Liver (tissue), 9 donors: ENCODE data around the gene SMG6. TPM values are rescaled to one million over a fixed set of nuclear protein-coding genes. Genes with fewer than 3 reads are reported as not detected.

Source experiments
- DNase-seq: peaks from one replicate; pipeline ENCODE4 v3.0.0-alpha.2; 2017; ENCODE audit warnings: low spot score
- H3K27ac ChIP-seq, 2 donors: one replicate each; pipeline ENCODE4 v1.7.0; 2013; ENCODE audit warnings: inconsistent platforms in 2 of 2, low read length in 2 of 2, control low read depth in 1 of 2, low read depth in 1 of 2, mild to moderate bottlenecking in 1 of 2
- H3K27me3 ChIP-seq, 4 donors: one replicate each; pipeline versions ENCODE4 v1.6.1 to v1.7.0; 2013; ENCODE audit warnings: low read length in 3 of 4, inconsistent platforms in 1 of 4, mild to moderate bottlenecking in 1 of 4, moderate library complexity in 1 of 4; ENCODE audit not compliant: control insufficient read depth in 4 of 4, insufficient read depth in 4 of 4
- H3K36me3 ChIP-seq, 4 donors: one replicate each; pipeline versions ENCODE4 v1.6.1 to v1.7.0; 2013; ENCODE audit warnings: low read length in 3 of 4, mild to moderate bottlenecking in 3 of 4, low read depth in 1 of 4, moderate library complexity in 1 of 4; ENCODE audit not compliant: control insufficient read depth in 4 of 4, insufficient read depth in 3 of 4
- H3K4me1 ChIP-seq, 4 donors: one replicate each; pipeline versions ENCODE4 v1.6.1 to v1.7.0; 2013; ENCODE audit warnings: low read length in 3 of 4, mild to moderate bottlenecking in 3 of 4, moderate library complexity in 1 of 4; ENCODE audit not compliant: control insufficient read depth in 4 of 4, insufficient read depth in 4 of 4
- H3K4me3 ChIP-seq, 3 donors: one replicate each; pipeline versions ENCODE4 v1.6.1 to v1.7.0; 2013; ENCODE audit warnings: low read length in 3 of 3, control low read depth in 1 of 3, low read depth in 1 of 3, mild to moderate bottlenecking in 1 of 3
- H3K9ac ChIP-seq, 2 donors: one replicate each; pipeline ENCODE4 v1.7.0; 2013; ENCODE audit warnings: low read length in 2 of 2, mild to moderate bottlenecking in 2 of 2, moderate library complexity in 2 of 2, control low read depth in 1 of 2, low read depth in 1 of 2
- H3K9me3 ChIP-seq, 4 donors: one replicate each; pipeline versions ENCODE4 v1.6.1 to v1.7.0; 2013; ENCODE audit warnings: low read length in 3 of 4; ENCODE audit not compliant: control insufficient read depth in 4 of 4
- CTCF ChIP-seq: fragments of 150-350 bp; IDR thresholded peaks from 2 replicates; pipeline ENCODE4 v1.5.1; 2017; ENCODE audit warnings: improper control_type of control experiment, low read depth, low read length; ENCODE audit not compliant: missing input control
- EGR1 ChIP-seq, 2 donors: IDR thresholded peaks; 2 replicates each; pipeline ENCODE4 v1.6.1; 2016 to 2018; ENCODE audit warnings: antibody characterized with exemption in 2 of 2, low read depth in 2 of 2
- GABPA ChIP-seq, 2 donors: IDR thresholded peaks in 1 of 2; conservative IDR thresholded peaks in 1 of 2; 2 replicates each; pipeline ENCODE4 v1.6.1; 2016; ENCODE audit warnings: antibody characterized with exemption in 2 of 2, mild to moderate bottlenecking in 1 of 2, moderate library complexity in 1 of 2
- HNF4G ChIP-seq: IDR thresholded peaks from 2 replicates; pipeline ENCODE4 v1.6.1; 2016; ENCODE audit warnings: antibody characterized with exemption
- JUND ChIP-seq, 2 donors: IDR thresholded peaks; 2 replicates each; pipeline ENCODE4 v1.6.1; 2016; ENCODE audit warnings: antibody characterized with exemption in 2 of 2
- NR2F2 ChIP-seq: IDR thresholded peaks from 2 replicates; pipeline ENCODE4 v1.6.1; 2016; ENCODE audit warnings: antibody characterized with exemption
- RAD21 ChIP-seq, 2 donors: IDR thresholded peaks; 2 replicates each; pipeline ENCODE4 v1.6.1; 2016; ENCODE audit warnings: antibody characterized with exemption in 2 of 2, mild to moderate bottlenecking in 2 of 2
- RXRA ChIP-seq, 2 donors: IDR thresholded peaks; 2 replicates each; pipeline ENCODE4 v1.6.1; 2017 to 2018; ENCODE audit warnings: antibody characterized with exemption in 2 of 2, mild to moderate bottlenecking in 1 of 2
- SP1 ChIP-seq: IDR thresholded peaks from 2 replicates; pipeline ENCODE4 v1.6.1; 2018; ENCODE audit warnings: antibody characterized with exemption, mild to moderate bottlenecking
- TAF1 ChIP-seq: conservative IDR thresholded peaks from 2 replicates; pipeline ENCODE4 v1.6.1; 2016; ENCODE audit warnings: antibody characterized with exemption, mild to moderate bottlenecking
- ZBTB33 ChIP-seq: IDR thresholded peaks from 2 replicates; pipeline ENCODE4 v1.6.1; 2016; ENCODE audit warnings: antibody characterized with exemption
- WGBS: extraction: QIAGEN DNeasy Blood & Tissue Kit; methylation state at CpG from one replicate; pipeline ENCODE4 v1.1.7; 2013; 5-methylcytosine and 5-hydroxymethylcytosine counted together
- polyA plus RNA-seq, 2 donors: library from polyadenylated mRNA; stranded (reverse) in 1 of 2; unstranded in 1 of 2; fragments of 200-250 nt in 1 of 2; fragments of >200 nt in 1 of 2; fragmentation: Nextera tagmentation in 1 of 2; extraction: Ambion mirVana in 1 of 2; gene quantifications; one replicate each; pipeline versions ENCODE4 v1.2.1 to v1.2.3, GENCODE V29; 2013 to 2015
- total RNA-seq, 2 donors: library from RNA; depleted of rRNA; stranded (reverse); fragments of >200 nt; gene quantifications; one replicate each; pipeline ENCODE4 v1.2.3, GENCODE V29; 2014
- donor health status: healthy.
- donor health status: healthy.
- donor health status: healthy.
- donor health status: healthy.
- donor health status: healthy.

The SMG6 gene
- total and polyA plus RNA-seq, 4 donors: 4.9 to 12.0 (median 8.2) TPM

GRCh38 chr17:2107050-2107449 lies 196.5 kb downstream of the SMG6 start:
- H3K9me3 ChIP-seq: no peaks in the 10 kb centered on the region
- 79% methylated on average over 2 of the region's 2 CpGs for WGBS
- no peak for TF ChIP-seq HNF4G
- TF ChIP-seq SP1: no peak
- TF ChIP-seq EGR1 (IDR thresholded peaks at IDR 0.05; ENCODE audit: low read depth in 2 of 2): no peak
- peak in 1 of 2 donors; percentile 40 for TF ChIP-seq RXRA (IDR thresholded peaks at IDR 0.05)
- no peak for TF ChIP-seq RAD21 (IDR thresholded peaks at IDR 0.05)
- peak; percentile 91 for TF ChIP-seq NR2F2
- H3K27ac ChIP-seq: no peak overlapping the region
- no peaks in the 10 kb centered on the region for H3K36me3 ChIP-seq
- no peak overlapping the region for H3K4me3 ChIP-seq
- H3K27me3 ChIP-seq: no peaks in the 10 kb centered on the region
- DNase-seq: no peak
- peaks cover 0 to 4% (median 0%) of the 10 kb centered on the region in 4 donors for H3K4me1 ChIP-seq
- no peak overlapping the region for H3K9ac ChIP-seq

GRCh38 chr17:2106308-2106955 lies 197.2 kb downstream of the SMG6 start:
- TF ChIP-seq NR2F2: peak; percentile 85
- peak in 1 of 2 donors; percentile 13 for TF ChIP-seq RXRA (IDR thresholded peaks at IDR 0.05)
- no peak for TF ChIP-seq CTCF
- 71% methylated on average over 11 of the region's 11 CpGs for WGBS
- H3K9ac ChIP-seq: no peak overlapping the region
- no peak for DNase-seq
- no peaks in the 10 kb centered on the region for H3K9me3 ChIP-seq
- peaks cover 0 to 4% (median 0%) of the 10 kb centered on the region in 4 donors for H3K4me1 ChIP-seq
- no peak overlapping the region for H3K27ac ChIP-seq
- H3K27me3 ChIP-seq: no peaks in the 10 kb centered on the region
- no peak overlapping the region for H3K4me3 ChIP-seq
- no peaks in the 10 kb centered on the region for H3K36me3 ChIP-seq

DNA sequence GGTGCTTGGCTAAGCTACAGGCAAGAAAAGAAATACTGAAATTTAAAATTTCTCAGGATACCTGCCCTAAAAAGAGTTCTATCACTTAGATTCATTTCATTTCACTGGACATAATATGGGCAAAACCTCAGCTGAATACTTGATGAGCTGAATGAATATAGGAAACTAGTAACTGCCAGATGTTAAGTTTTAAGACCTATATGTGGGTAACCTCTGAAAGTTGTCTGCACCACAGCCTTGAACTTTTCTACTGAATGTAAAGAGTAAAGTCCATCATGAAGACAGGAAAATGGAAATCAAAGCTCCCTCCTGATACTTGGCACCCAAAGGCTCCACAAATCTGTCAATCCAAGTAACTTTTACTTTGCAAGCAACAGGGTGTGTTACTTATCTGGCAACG lies 197.9 kb downstream of the SMG6 start:
- no peaks in the 10 kb centered on the region for H3K27me3 ChIP-seq
- peaks cover 0 to 4% (median 0%) of the 10 kb centered on the region in 4 donors for H3K4me1 ChIP-seq
- TF ChIP-seq TAF1 (no peak), JUND (IDR thresholded peaks at IDR 0.05) (no peak), EGR1 (IDR thresholded peaks at IDR 0.05; ENCODE audit: low read depth in 2 of 2) (no peak), NR2F2 (no peak), GABPA (IDR thresholded peaks at IDR 0.05 in 1 of 2, conservative IDR thresholded peaks at IDR 0.05 in 1 of 2) (no peak), ZBTB33 (no peak)
- H3K9me3 ChIP-seq: no peaks in the 10 kb centered on the region
- no peak for DNase-seq
- WGBS: 82% methylated on average over 1 of the region's 1 CpG
- no peaks in the 10 kb centered on the region for H3K36me3 ChIP-seq
- H3K9ac ChIP-seq: no peak overlapping the region
- no peak overlapping the region for H3K4me3 ChIP-seq
- H3K27ac ChIP-seq: no peak overlapping the region
